Measurements from ENCODE around the gene BAZ2B.

BAZ2B gene

DNA sequence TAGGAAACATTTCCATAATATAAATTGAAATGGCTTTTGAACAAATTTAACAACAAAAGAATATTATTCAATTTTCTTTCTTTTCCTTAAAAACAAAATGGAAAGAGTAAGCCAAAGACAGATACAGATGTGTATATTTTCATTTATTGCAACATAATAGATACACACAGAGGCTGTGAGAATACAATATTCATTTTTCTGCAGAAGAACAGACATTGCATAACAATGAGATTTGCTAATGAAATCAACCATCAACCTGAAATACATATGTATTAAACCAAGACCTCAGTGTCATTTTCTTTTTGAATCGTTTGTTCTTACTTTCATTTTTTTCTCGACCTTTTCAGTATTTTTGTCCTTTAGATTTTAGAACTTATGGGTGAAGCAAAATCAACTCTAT lies 95.1 kb downstream of the BAZ2B start:
- DNase-seq = no peak
- Histone ChIP-seq H3K4me3 (ENCODE audit: control insufficient read depth in 1 of 7, extremely low read depth in 1 of 7, insufficient read depth in 4 of 7, low read depth in 2 of 7, low read length in 6 of 7) (no peak overlapping the region), H3K36me3 (ENCODE audit: control insufficient read depth in 4 of 4, insufficient read depth in 4 of 4, low read length in 3 of 4) (no peaks in the 10 kb centered on the region), H3K27me3 (replicated peaks in 2 of 5; ENCODE audit: control insufficient read depth in 4 of 5, insufficient read depth in 5 of 5, low read length in 4 of 5) (no peaks in the 10 kb centered on the region), H3K9me3 (ENCODE audit: control extremely low read depth in 1 of 5, control insufficient read depth in 4 of 5, insufficient read depth in 2 of 5, low read depth in 1 of 5, low read length in 4 of 5) (no peaks in the 10 kb centered on the region), H3K4me1 (ENCODE audit: control extremely low read depth in 1 of 4, control insufficient read depth in 4 of 4, insufficient read depth in 4 of 4, low read length in 3 of 4) (peaks cover 0 to 19% (median 15%) of the 10 kb centered on the region in 4 experiments), H3K27ac (ENCODE audit: insufficient read depth in 1 of 2, low read depth in 1 of 2, low read length in 2 of 2, poor library complexity in 1 of 2, severe bottlenecking in 2 of 2) (no peak overlapping the region)
- CTCF ChIA-PET = no interaction called here
- WGBS (ENCODE audit: insufficient coverage) = no CpG with 5 or more reads among the region's 2 CpGs
- POLR2A ChIA-PET = no interaction called here

- no peaks in the 10 kb centered on the region for H3K27me3 ChIP-seq (replicated peaks in 2 of 5; ENCODE audit: control insufficient read depth in 4 of 5, insufficient read depth in 5 of 5, low read length in 4 of 5)
- no peaks in the 10 kb centered on the region for H3K36me3 ChIP-seq (ENCODE audit: control insufficient read depth in 4 of 4, insufficient read depth in 4 of 4, low read length in 3 of 4)
- WGBS (ENCODE audit: insufficient coverage) = no CpG with 5 or more reads among the region's 3 CpGs
- peak overlapping the region in 1 of 7 experiments; percentile 32 for H3K4me3 ChIP-seq (ENCODE audit: control insufficient read depth in 1 of 7, extremely low read depth in 1 of 7, insufficient read depth in 4 of 7, low read depth in 2 of 7, low read length in 6 of 7)
- H3K9me3 ChIP-seq (ENCODE audit: control extremely low read depth in 1 of 5, control insufficient read depth in 4 of 5, insufficient read depth in 2 of 5, low read depth in 1 of 5, low read length in 4 of 5) = no peaks in the 10 kb centered on the region
- CTCF ChIA-PET = interaction anchor here (0.6 kb wide), 1 partner anchor 13 kb away, joined by 3 read pairs; no protein-coding TSS in a partner anchor
- DNase-seq = no peak
- H3K27ac ChIP-seq (ENCODE audit: insufficient read depth in 1 of 2, low read depth in 1 of 2, low read length in 2 of 2, poor library complexity in 1 of 2, severe bottlenecking in 2 of 2) = peak overlapping the region in 1 of 2 experiments; percentile 29
- POLR2A ChIA-PET = no interaction called here
- H3K4me1 ChIP-seq (ENCODE audit: control extremely low read depth in 1 of 4, control insufficient read depth in 4 of 4, insufficient read depth in 4 of 4, low read length in 3 of 4) = peaks cover 0 to 37% (median 23%) of the 10 kb centered on the region in 4 experiments
Measured at GRCh38 chr2:159518321-159519005, 97.9 kb downstream of the BAZ2B start.

DNA sequence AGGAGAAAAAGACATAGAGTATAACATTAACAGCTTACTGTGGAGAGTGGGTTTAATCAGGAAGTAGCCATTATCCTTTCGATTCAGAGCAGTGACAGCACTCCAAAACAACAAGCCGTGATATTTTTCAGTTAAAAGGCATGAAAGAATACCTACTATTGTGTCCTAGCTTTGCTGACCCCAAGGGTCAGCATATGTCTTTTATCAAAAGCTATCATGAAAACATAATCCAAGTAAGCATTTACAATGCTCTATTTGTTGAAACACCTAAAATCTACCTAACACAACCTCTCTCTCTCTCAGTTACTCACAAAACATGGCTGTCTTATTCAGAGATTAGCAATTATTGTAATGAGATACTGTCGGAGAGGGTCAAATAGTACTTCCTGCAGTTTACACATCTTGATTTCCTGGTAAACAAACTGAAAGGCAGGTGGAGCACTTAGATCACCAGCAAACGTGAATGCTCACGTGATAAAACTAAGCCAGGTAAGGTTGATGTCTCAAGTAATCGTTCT lies 100.0 kb downstream of the BAZ2B start:
- Histone ChIP-seq H3K4me1 (ENCODE audit: control extremely low read depth in 1 of 4, control insufficient read depth in 4 of 4, insufficient read depth in 4 of 4, low read length in 3 of 4) (peaks cover 0 to 37% (median 23%) of the 10 kb centered on the region in 4 experiments), H3K27me3 (replicated peaks in 2 of 5; ENCODE audit: control insufficient read depth in 4 of 5, insufficient read depth in 5 of 5, low read length in 4 of 5) (no peaks in the 10 kb centered on the region), H3K9me3 (ENCODE audit: control extremely low read depth in 1 of 5, control insufficient read depth in 4 of 5, insufficient read depth in 2 of 5, low read depth in 1 of 5, low read length in 4 of 5) (no peaks in the 10 kb centered on the region), H3K36me3 (ENCODE audit: control insufficient read depth in 4 of 4, insufficient read depth in 4 of 4, low read length in 3 of 4) (no peaks in the 10 kb centered on the region), H3K4me3 (ENCODE audit: control insufficient read depth in 1 of 7, extremely low read depth in 1 of 7, insufficient read depth in 4 of 7, low read depth in 2 of 7, low read length in 6 of 7) (peak overlapping the region in 6 of 7 experiments; percentile 63 to 97 (median 78)), H3K27ac (ENCODE audit: insufficient read depth in 1 of 2, low read depth in 1 of 2, low read length in 2 of 2, poor library complexity in 1 of 2, severe bottlenecking in 2 of 2) (peak overlapping the region; percentile 89 to 96)
- peak; percentile 63 to 73 (median 67) for DNase-seq
- WGBS (ENCODE audit: insufficient coverage) = 0% methylated on average over 2 of the region's 6 CpGs
- POLR2A ChIA-PET = interaction anchor here (0.7 kb wide), 1 partner anchor 23 kb away, joined by 4 read pairs; no protein-coding TSS in a partner anchor
- CTCF ChIA-PET = interaction anchor here (1.4 to 2.2 kb wide), 4 partner anchors 12 to 41 kb away, joined by 3 to 7 read pairs (median 5); no protein-coding TSS in a partner anchor

DNA sequence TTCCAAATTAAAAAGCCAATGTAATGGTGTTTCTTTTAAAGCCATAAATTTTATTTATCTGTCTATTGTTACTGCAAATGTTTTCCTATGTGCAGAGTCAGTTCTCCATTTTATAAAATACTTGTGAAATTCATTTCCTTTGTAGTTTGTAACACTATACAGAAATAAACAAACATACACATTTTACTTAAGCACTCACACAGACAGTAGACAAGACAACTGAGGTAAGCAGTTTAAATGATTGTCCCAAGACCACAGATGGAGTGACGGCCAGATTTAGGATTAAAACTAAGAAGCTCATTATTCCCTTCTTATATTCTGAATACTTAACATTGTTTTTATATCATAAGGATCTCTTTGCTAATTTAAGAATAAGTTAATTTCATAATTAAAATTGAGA lies 100.9 kb downstream of the BAZ2B start:
- WGBS (ENCODE audit: insufficient coverage) = no CpG with 5 or more reads among the region's 1 CpG
- DNase-seq = peak in 2 of 3 donors; percentile 17 to 37
- ChIA-PET POLR2A (interaction anchor here (0.5 to 0.7 kb wide), 2 partner anchors 22 to 100 kb away, joined by 4 to 6 read pairs; no protein-coding TSS in a partner anchor), CTCF (interaction anchor here (1.4 to 2.2 kb wide), 4 partner anchors 11 to 42 kb away, joined by 3 to 7 read pairs (median 5); no protein-coding TSS in a partner anchor)
- Histone ChIP-seq H3K36me3 (ENCODE audit: control insufficient read depth in 4 of 4, insufficient read depth in 4 of 4, low read length in 3 of 4) (no peaks in the 10 kb centered on the region), H3K27ac (ENCODE audit: insufficient read depth in 1 of 2, low read depth in 1 of 2, low read length in 2 of 2, poor library complexity in 1 of 2, severe bottlenecking in 2 of 2) (peak overlapping the region; percentile 89 to 96), H3K4me1 (ENCODE audit: control extremely low read depth in 1 of 4, control insufficient read depth in 4 of 4, insufficient read depth in 4 of 4, low read length in 3 of 4) (peaks cover 0 to 37% (median 23%) of the 10 kb centered on the region in 4 experiments), H3K9me3 (ENCODE audit: control extremely low read depth in 1 of 5, control insufficient read depth in 4 of 5, insufficient read depth in 2 of 5, low read depth in 1 of 5, low read length in 4 of 5) (no peaks in the 10 kb centered on the region), H3K27me3 (replicated peaks in 2 of 5; ENCODE audit: control insufficient read depth in 4 of 5, insufficient read depth in 5 of 5, low read length in 4 of 5) (no peaks in the 10 kb centered on the region), H3K4me3 (ENCODE audit: control insufficient read depth in 1 of 7, extremely low read depth in 1 of 7, insufficient read depth in 4 of 7, low read depth in 2 of 7, low read length in 6 of 7) (peak overlapping the region in 6 of 7 experiments; percentile 46 to 97 (median 78))

- no peak for DNase-seq
- Histone ChIP-seq H3K27me3 (replicated peaks in 2 of 5; ENCODE audit: control insufficient read depth in 4 of 5, insufficient read depth in 5 of 5, low read length in 4 of 5) (no peaks in the 10 kb centered on the region), H3K9me3 (ENCODE audit: control extremely low read depth in 1 of 5, control insufficient read depth in 4 of 5, insufficient read depth in 2 of 5, low read depth in 1 of 5, low read length in 4 of 5) (no peaks in the 10 kb centered on the region), H3K27ac (ENCODE audit: insufficient read depth in 1 of 2, low read depth in 1 of 2, low read length in 2 of 2, poor library complexity in 1 of 2, severe bottlenecking in 2 of 2) (no peak overlapping the region), H3K4me3 (ENCODE audit: control insufficient read depth in 1 of 7, extremely low read depth in 1 of 7, insufficient read depth in 4 of 7, low read depth in 2 of 7, low read length in 6 of 7) (no peak overlapping the region), H3K4me1 (ENCODE audit: control extremely low read depth in 1 of 4, control insufficient read depth in 4 of 4, insufficient read depth in 4 of 4, low read length in 3 of 4) (peaks cover 0 to 42% (median 23%) of the 10 kb centered on the region in 4 experiments), H3K36me3 (ENCODE audit: control insufficient read depth in 4 of 4, insufficient read depth in 4 of 4, low read length in 3 of 4) (no peaks in the 10 kb centered on the region)
- CTCF ChIA-PET = interaction anchor here (1.1 kb wide), 1 partner anchor 92 kb away, joined by 3 read pairs; no protein-coding TSS in a partner anchor
- POLR2A ChIA-PET = no interaction called here
- WGBS (ENCODE audit: insufficient coverage) = 73% methylated on average over 1 of the region's 1 CpG
Measured at GRCh38 chr2:159513745-159514144, 102.6 kb downstream of the BAZ2B start.

DNA sequence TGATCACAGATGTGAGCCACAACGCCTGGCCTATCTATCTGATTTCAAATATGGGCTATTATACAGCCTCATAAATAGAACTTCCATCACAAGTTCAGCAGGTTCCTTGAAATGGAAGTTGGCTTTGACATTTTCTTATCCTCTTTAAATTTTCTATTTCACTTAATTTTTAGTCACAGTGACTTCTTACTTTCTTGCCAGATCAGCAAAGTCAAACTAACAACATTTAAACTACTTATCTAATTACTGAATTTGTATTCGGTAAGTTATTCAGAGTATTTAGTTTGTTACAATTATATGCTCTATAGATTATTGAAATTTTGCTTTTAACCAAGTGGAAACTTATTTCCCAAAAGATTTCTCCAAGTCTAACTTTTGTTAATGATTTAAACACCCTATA lies 108.2 kb downstream of the BAZ2B start:
- Histone ChIP-seq H3K36me3 (ENCODE audit: control insufficient read depth in 4 of 4, insufficient read depth in 4 of 4, low read length in 3 of 4) (no peaks in the 10 kb centered on the region), H3K27me3 (replicated peaks in 2 of 5; ENCODE audit: control insufficient read depth in 4 of 5, insufficient read depth in 5 of 5, low read length in 4 of 5) (no peaks in the 10 kb centered on the region), H3K27ac (ENCODE audit: insufficient read depth in 1 of 2, low read depth in 1 of 2, low read length in 2 of 2, poor library complexity in 1 of 2, severe bottlenecking in 2 of 2) (no peak overlapping the region), H3K4me1 (ENCODE audit: control extremely low read depth in 1 of 4, control insufficient read depth in 4 of 4, insufficient read depth in 4 of 4, low read length in 3 of 4) (peaks cover 5 to 16% (median 9%) of the 10 kb centered on the region in 4 experiments), H3K9me3 (ENCODE audit: control extremely low read depth in 1 of 5, control insufficient read depth in 4 of 5, insufficient read depth in 2 of 5, low read depth in 1 of 5, low read length in 4 of 5) (no peaks in the 10 kb centered on the region), H3K4me3 (ENCODE audit: control insufficient read depth in 1 of 7, extremely low read depth in 1 of 7, insufficient read depth in 4 of 7, low read depth in 2 of 7, low read length in 6 of 7) (no peak overlapping the region)
- WGBS (ENCODE audit: insufficient coverage) = 100% methylated on average over 1 of the region's 2 CpGs
- ChIA-PET CTCF (no interaction called here), POLR2A (no interaction called here)
- no peak for DNase-seq
